T47D (cell line): Measurements from ENCODE around the gene CCDC80.
"Not testable (repeated sequence)": the region's sequence is repeated elsewhere in the genome, so short reads cannot be mapped to it uniquely, and the experiment has no call there.

Experiments
- DNase-seq, 2 experiments: peaks; one replicate each; pipeline versions ENCODE4 v3.0.0 to v3.0.0-alpha.2; 2011 to 2012; ENCODE audit warnings: low read depth in 1 of 2, low spot score in 1 of 2
- JUND ChIP-seq: IDR thresholded peaks from 2 replicates; pipeline ENCODE4 v1.6.1; 2012; ENCODE audit warnings: low read depth
- in situ Hi-C: cut with HindIII; loops from 2 replicates; pipeline ENCODE4 v1.10.0; 2016; ENCODE audit warnings: low sequenced_read_pairs, low pct_unique_long_range_greater_than_20kb

The CCDC80 gene

DNA sequence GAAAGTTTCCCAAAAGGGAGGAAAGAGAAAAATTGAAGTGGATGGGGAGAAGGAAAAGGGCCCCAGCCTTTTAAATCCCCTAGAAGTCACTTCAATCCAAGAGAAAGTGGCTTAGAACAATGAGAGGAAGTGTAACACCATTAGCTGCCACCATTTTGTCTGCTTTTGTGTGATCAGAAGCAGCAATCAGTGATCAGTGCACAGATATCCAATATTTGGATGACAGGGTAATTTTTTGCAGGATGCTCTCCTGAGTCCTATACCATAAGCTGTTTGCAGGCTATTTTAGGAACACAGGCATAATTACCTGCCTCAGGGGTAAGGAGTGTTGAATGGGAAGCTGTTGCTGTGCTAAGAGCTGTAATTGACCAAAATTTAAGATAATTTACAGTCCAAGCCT lies 47.7 kb downstream of the CCDC80 start:
- no peak for DNase-seq
- in situ Hi-C loops, result no loop called here

GRCh38 chr3:112587336-112587735 lies 53.6 kb downstream of the CCDC80 start:
- in situ Hi-C loops, result no loop called here
- TF ChIP-seq JUND, result no peak
- no peak for DNase-seq

More for the DNA sequence above, 47.7 kb downstream of the CCDC80 start:
- TF ChIP-seq JUND, result no peak

GRCh38 chr3:112585782-112586181 lies 55.2 kb downstream of the CCDC80 start:
- no peak for DNase-seq
- TF ChIP-seq JUND, result no peak
- in situ Hi-C loops, result no loop called here

DNA sequence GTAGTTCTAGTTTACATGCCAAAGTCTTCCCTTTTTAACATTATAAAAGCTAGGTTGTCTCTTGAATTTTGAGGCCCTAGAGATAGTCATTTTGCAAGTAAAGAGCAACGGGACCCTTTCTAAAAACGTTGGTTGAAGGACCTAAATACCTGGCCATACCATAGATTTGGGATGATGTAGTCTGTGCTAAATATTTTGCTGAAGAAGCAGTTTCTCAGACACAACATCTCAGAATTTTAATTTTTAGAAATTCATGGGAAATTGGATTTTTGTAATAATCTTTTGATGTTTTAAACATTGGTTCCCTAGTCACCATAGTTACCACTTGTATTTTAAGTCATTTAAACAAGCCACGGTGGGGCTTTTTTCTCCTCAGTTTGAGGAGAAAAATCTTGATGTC lies 57.8 kb downstream of the CCDC80 start:
- no peak for DNase-seq
- in situ Hi-C loops, result no loop called here
- no peak for TF ChIP-seq JUND

GRCh38 chr3:112582244-112582874 lies 58.6 kb downstream of the CCDC80 start:
- no peak for TF ChIP-seq JUND
- in situ Hi-C loops, result no loop called here
- DNase-seq, result peak in 1 of 2 experiments; percentile 68

GRCh38 chr3:112579697-112580096 lies 61.2 kb downstream of the CCDC80 start:
- in situ Hi-C loops, result no loop called here
- no peak for TF ChIP-seq JUND
- no peak for DNase-seq

DNA sequence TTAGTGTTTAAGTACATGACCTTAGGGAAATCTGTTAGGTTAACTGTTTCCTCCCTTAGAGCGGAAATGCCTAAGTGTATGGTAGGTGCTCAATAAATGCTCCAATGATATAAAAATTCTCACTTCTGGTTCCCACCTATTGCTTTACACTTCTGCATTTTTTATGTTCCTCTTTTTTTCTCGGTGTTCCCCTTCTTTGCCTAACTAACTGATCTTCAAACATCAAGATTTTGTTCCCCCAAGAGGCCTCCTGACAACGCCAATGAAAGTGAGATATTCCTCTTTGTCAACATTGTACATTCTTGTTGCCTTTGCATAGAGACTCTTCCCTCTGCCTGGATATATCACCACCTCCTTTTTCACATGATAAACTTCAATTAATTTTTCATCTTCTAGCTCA lies 61.7 kb downstream of the CCDC80 start:
- no peak for DNase-seq
- no peak for TF ChIP-seq JUND
- in situ Hi-C loops, result no loop called here

GRCh38 chr3:112572701-112573100 lies 68.2 kb downstream of the CCDC80 start:
- TF ChIP-seq JUND, result no peak
- in situ Hi-C loops, result no loop called here

DNA sequence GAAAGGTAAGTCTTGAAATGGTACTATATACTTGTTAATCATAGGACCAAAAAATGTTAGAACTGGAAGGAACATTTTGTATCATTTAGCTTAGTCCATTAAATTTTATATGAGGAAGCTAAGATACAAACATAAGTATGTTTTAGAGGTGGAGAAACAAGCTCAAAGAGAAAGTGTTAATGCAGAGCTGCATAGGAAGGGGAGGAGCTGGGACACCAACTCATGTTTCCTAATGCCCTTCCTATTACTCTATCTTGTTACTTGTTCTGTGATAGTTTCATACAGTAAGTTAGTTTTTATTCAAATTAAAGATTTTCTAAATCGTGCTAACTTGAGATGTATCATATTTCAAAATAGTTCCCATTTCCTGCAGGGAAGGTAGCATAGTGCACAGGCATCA lies 71.7 kb downstream of the CCDC80 start:
- no peak for DNase-seq
- in situ Hi-C loops, result no loop called here
- no peak for TF ChIP-seq JUND

More at GRCh38 chr3:112572701-112573100, 68.2 kb downstream of the CCDC80 start:
- no peak for DNase-seq

- in situ Hi-C loops, result no loop called here
- no peak for DNase-seq
- no peak for TF ChIP-seq JUND
Measured at GRCh38 chr3:112568642-112569041, 72.3 kb downstream of the CCDC80 start.

DNA sequence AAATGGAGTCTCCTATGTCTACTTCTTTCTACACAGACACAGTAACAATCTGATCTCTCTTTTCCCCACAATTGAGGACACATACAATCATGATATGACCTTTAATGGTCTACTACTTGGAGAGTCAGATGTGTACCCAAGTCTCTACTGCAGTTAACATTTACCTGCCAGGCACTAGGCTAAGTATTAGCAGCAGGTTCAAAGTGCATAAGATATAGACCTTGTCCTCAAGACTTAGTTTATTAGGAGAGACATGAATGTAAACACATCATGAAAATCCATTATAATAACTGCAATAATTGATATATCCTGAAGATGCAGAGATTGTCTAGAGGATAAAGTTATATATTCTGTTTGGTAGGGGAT lies 76.0 kb downstream of the CCDC80 start:
- no peak for TF ChIP-seq JUND
- DNase-seq, result no peak
- in situ Hi-C loops, result no loop called here

GRCh38 chr3:112564247-112564939 lies 76.5 kb downstream of the CCDC80 start:
- DNase-seq, in situ Hi-C loops: not testable (repeated sequence)

- no peak for TF ChIP-seq JUND
- peak; percentile 82 to 99 for DNase-seq
- in situ Hi-C loops, result no loop called here
Measured at GRCh38 chr3:112561734-112562529, 79.0 kb downstream of the CCDC80 start, which contains the start of the genes ATG3 and SLC35A5. Gene ATG3 (minus strand): TSS chr3:112561962. CDS start chr3:112561528, 434 bp downstream. Gene SLC35A5 (plus strand): TSS chr3:112562045. CDS start chr3:112563404, 1,359 bp downstream.
